Measurements from ENCODE around the gene ARSG. TPM values are rescaled to one million over a fixed set of nuclear protein-coding genes. Genes with fewer than 3 reads are reported as not detected.

Gene ARSG
- total and polyA plus RNA-seq, 4 donors, result 1.5 to 5.4 (median 2.3) TPM

GRCh38 chr17:68420065-68420464, 128.8 kb downstream of the ARSG start:
- Histone ChIP-seq H3K9me3 (ENCODE audit: control insufficient read depth in 4 of 4, low read length in 3 of 4) (no peaks in the 10 kb centered on the region), H3K36me3 (ENCODE audit: control insufficient read depth in 4 of 4, insufficient read depth in 3 of 4, low read depth in 1 of 4, low read length in 3 of 4) (peaks cover 3 to 22% (median 7%) of the 10 kb centered on the region in 4 donors), H3K4me1 (ENCODE audit: control insufficient read depth in 4 of 4, insufficient read depth in 4 of 4, low read length in 3 of 4) (peaks cover 0 to 1% (median 0%) of the 10 kb centered on the region in 4 donors), H3K27ac (ENCODE audit: low read depth in 1 of 2, low read length in 2 of 2) (no peak overlapping the region), H3K27me3 (ENCODE audit: control insufficient read depth in 4 of 4, insufficient read depth in 4 of 4, low read length in 3 of 4) (no peaks in the 10 kb centered on the region), H3K9ac (ENCODE audit: low read depth in 1 of 2, low read length in 2 of 2) (no peak overlapping the region), H3K4me3 (ENCODE audit: low read depth in 1 of 3, low read length in 3 of 3) (no peak overlapping the region)
- WGBS, result 97% methylated on average over 14 of the region's 14 CpGs
- TF ChIP-seq RXRA (IDR thresholded peaks at IDR 0.05), result no peak
- no peak for TF ChIP-seq SP1 (IDR thresholded peaks at IDR 0.05)
- TF ChIP-seq REST (IDR thresholded peaks at IDR 0.05), result no peak
- TF ChIP-seq ZBTB33 (IDR thresholded peaks at IDR 0.05), result no peak
- TF ChIP-seq CTCF (IDR thresholded peaks at IDR 0.05; ENCODE audit: low read depth, low read length, missing input control), result no peak
- TF ChIP-seq NR2F2 (IDR thresholded peaks at IDR 0.05), result no peak
- TF ChIP-seq FOXA1 (IDR thresholded peaks at IDR 0.05), result no peak
- no peak for TF ChIP-seq MAX (IDR thresholded peaks at IDR 0.05)
- no peak for TF ChIP-seq FOXA2 (IDR thresholded peaks at IDR 0.05)
- no peak for TF ChIP-seq RAD21 (IDR thresholded peaks at IDR 0.05)
- TF ChIP-seq EGR1 (IDR thresholded peaks at IDR 0.05; ENCODE audit: low read depth in 2 of 2), result no peak
- no peak for TF ChIP-seq HNF4A (conservative IDR thresholded peaks at IDR 0.05)
- TF ChIP-seq HNF4G (IDR thresholded peaks at IDR 0.05), result no peak
- TF ChIP-seq YY1 (IDR thresholded peaks at IDR 0.05), result no peak
- DNase-seq (ENCODE audit: low spot score), result no peak

GRCh38 chr17:68421486-68421885, 130.2 kb downstream of the ARSG start:
- Histone ChIP-seq H3K4me1 (ENCODE audit: control insufficient read depth in 4 of 4, insufficient read depth in 4 of 4, low read length in 3 of 4) (peaks cover 0 to 1% (median 0%) of the 10 kb centered on the region in 4 donors), H3K36me3 (ENCODE audit: control insufficient read depth in 4 of 4, insufficient read depth in 3 of 4, low read depth in 1 of 4, low read length in 3 of 4) (peaks cover 5 to 28% (median 12%) of the 10 kb centered on the region in 4 donors), H3K27me3 (ENCODE audit: control insufficient read depth in 4 of 4, insufficient read depth in 4 of 4, low read length in 3 of 4) (no peaks in the 10 kb centered on the region), H3K4me3 (ENCODE audit: low read depth in 1 of 3, low read length in 3 of 3) (no peak overlapping the region), H3K9ac (ENCODE audit: low read depth in 1 of 2, low read length in 2 of 2) (no peak overlapping the region), H3K27ac (ENCODE audit: low read depth in 1 of 2, low read length in 2 of 2) (no peak overlapping the region), H3K9me3 (ENCODE audit: control insufficient read depth in 4 of 4, low read length in 3 of 4) (no peaks in the 10 kb centered on the region)
- no peak for TF ChIP-seq YY1 (IDR thresholded peaks at IDR 0.05)
- no peak for TF ChIP-seq HNF4G (IDR thresholded peaks at IDR 0.05)
- TF ChIP-seq ATF3 (IDR thresholded peaks at IDR 0.05), result no peak
- no peak for TF ChIP-seq TAF1 (conservative IDR thresholded peaks at IDR 0.05)
- TF ChIP-seq RAD21 (IDR thresholded peaks at IDR 0.05), result no peak
- no peak for TF ChIP-seq EGR1 (IDR thresholded peaks at IDR 0.05; ENCODE audit: low read depth in 2 of 2)
- no peak for TF ChIP-seq RXRA (IDR thresholded peaks at IDR 0.05)
- DNase-seq (ENCODE audit: low spot score), result no peak
- WGBS, result 96% methylated on average over 9 of the region's 9 CpGs
